ENCODE measurements around the gene SIRPD. TPM values are rescaled to one million over a fixed set of nuclear protein-coding genes. Genes with fewer than 3 reads are reported as not detected.

Gene SIRPD
- total RNA-seq, 1 experiment from 2014 or later, result not detected

DNA sequence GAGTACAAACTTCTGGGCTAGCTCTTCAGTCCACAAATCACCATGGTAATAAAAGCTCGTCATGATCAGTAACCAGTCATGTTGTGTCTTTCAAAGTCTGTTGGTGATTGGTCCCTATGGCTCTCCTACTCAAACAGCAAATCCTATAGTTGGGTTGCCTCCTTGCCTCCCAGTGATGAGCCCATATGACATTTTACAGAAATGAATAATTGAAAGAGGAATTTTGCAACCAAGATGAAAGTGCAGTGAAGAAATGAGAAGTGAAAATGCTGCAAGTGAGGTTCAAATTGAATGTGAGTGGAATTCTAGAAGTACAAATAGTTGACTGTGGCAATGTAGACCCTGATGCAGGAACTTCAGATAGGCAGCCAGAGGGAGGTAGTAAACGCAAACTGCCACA, 5.1 kb upstream of the SIRPD start:
- Mint-ChIP-seq H3K4me3 (ENCODE audit: unreplicated experiment) (no peak overlapping the region), H3K27ac (ENCODE audit: low read depth, unreplicated experiment) (no peak overlapping the region), H3K9me3 (ENCODE audit: unreplicated experiment) (peaks cover 7% of the 10 kb centered on the region), H3K27me3 (ENCODE audit: insufficient read depth, unreplicated experiment) (no peaks in the 10 kb centered on the region), H3K36me3 (ENCODE audit: insufficient read depth, unreplicated experiment) (no peaks in the 10 kb centered on the region), H3K4me1 (ENCODE audit: insufficient read depth, unreplicated experiment) (peaks cover 12% of the 10 kb centered on the region)
- POLR2A ChIA-PET, result no interaction called here
- intact Hi-C loops (cut with micrococcal nuclease), result no loop called here
- TF ChIP-seq, protein P1, sequence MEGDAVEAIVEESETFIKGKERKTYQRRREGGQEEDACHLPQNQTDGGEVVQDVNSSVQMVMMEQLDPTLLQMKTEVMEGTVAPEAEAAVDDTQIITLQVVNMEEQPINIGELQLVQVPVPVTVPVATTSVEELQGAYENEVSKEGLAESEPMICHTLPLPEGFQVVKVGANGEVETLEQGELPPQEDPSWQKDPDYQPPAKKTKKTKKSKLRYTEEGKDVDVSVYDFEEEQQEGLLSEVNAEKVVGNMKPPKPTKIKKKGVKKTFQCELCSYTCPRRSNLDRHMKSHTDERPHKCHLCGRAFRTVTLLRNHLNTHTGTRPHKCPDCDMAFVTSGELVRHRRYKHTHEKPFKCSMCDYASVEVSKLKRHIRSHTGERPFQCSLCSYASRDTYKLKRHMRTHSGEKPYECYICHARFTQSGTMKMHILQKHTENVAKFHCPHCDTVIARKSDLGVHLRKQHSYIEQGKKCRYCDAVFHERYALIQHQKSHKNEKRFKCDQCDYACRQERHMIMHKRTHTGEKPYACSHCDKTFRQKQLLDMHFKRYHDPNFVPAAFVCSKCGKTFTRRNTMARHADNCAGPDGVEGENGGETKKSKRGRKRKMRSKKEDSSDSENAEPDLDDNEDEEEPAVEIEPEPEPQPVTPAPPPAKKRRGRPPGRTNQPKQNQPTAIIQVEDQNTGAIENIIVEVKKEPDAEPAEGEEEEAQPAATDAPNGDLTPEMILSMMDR (IDR thresholded peaks at IDR 0.05; ENCODE audit: unreplicated experiment), result no peak
- CTCF ChIA-PET, result interaction anchor here (0.7 kb wide), 2 partner anchors 104 to 782 kb away, joined by 4 read pairs; no protein-coding TSS in a partner anchor
- DNase-seq (ENCODE audit: unreplicated experiment), result no peak
- no TSS peak for BruUV-seq (replicated peaks)

DNA sequence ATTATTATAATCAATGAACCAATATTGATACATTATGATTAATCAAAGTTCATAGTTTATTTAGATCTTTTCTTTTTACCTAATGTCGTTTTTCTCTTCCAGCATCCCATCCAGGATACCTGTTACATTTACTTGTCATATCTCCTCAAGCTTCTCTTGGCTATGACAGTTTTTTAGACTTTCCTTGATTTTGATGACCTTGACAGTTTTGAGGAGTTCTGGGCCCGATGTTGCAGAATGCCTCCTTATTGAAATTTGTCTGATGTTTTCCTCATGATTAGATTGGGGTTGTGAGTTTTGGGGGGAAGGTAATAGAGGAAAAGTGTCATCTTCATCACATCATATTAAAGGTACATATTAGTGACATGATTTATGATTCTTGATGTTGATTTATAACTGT, 3.8 kb upstream of the SIRPD start:
- Mint-ChIP-seq H3K36me3 (ENCODE audit: insufficient read depth, unreplicated experiment) (no peaks in the 10 kb centered on the region), H3K4me3 (ENCODE audit: unreplicated experiment) (no peak overlapping the region), H3K27me3 (ENCODE audit: insufficient read depth, unreplicated experiment) (no peaks in the 10 kb centered on the region), H3K9me3 (ENCODE audit: unreplicated experiment) (peaks cover 7% of the 10 kb centered on the region), H3K4me1 (ENCODE audit: insufficient read depth, unreplicated experiment) (no peaks in the 10 kb centered on the region), H3K27ac (ENCODE audit: low read depth, unreplicated experiment) (no peak overlapping the region)
- no TSS peak for BruUV-seq (replicated peaks)
- intact Hi-C loops (cut with micrococcal nuclease), result no loop called here
- no peak for DNase-seq (ENCODE audit: unreplicated experiment)
- TF ChIP-seq, protein P1 (IDR thresholded peaks at IDR 0.05; ENCODE audit: unreplicated experiment), result no peak
- ChIA-PET POLR2A (no interaction called here), CTCF (interaction anchor here (0.6 to 0.7 kb wide), 2 partner anchors 39 to 83 kb away, joined by 3 read pairs; no protein-coding TSS in a partner anchor)

DNA sequence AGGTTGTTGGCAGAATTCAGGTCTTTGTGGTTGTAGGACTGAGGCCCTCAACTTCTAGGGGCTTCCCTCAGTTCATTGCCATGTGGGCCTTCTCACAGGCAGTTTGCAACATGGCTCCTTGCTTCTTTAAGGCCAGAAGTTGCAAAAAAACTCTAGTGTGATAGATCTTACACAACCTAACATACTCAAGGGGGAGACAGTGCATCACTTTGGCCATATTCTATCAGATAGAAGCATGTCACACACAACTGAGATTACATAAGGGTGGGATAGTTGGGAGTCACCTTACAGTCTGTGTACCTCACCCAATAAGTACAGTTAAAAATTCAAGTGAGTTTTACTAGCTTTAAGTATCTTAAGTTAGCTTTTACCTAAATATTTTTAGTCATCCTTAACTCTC, 1.6 kb downstream of the SIRPD start:
- intact Hi-C loops (cut with micrococcal nuclease), result loop anchor here (1.0 kb wide), 1 partner anchor 178 kb away; no protein-coding TSS in a partner anchor
- Mint-ChIP-seq H3K4me1 (ENCODE audit: insufficient read depth, unreplicated experiment) (no peaks in the 10 kb centered on the region), H3K27ac (ENCODE audit: low read depth, unreplicated experiment) (no peak overlapping the region), H3K9me3 (ENCODE audit: unreplicated experiment) (no peaks in the 10 kb centered on the region), H3K27me3 (ENCODE audit: insufficient read depth, unreplicated experiment) (no peaks in the 10 kb centered on the region), H3K4me3 (ENCODE audit: unreplicated experiment) (no peak overlapping the region), H3K36me3 (ENCODE audit: insufficient read depth, unreplicated experiment) (no peaks in the 10 kb centered on the region)
- no TSS peak for BruUV-seq (replicated peaks)
- CTCF ChIA-PET, result interaction anchor here (0.6 to 1.1 kb wide), 4 partner anchors 176 to 817 kb away, joined by 3 read pairs; no protein-coding TSS in a partner anchor
- DNase-seq (ENCODE audit: unreplicated experiment), result no peak
- POLR2A ChIA-PET, result interaction anchor here (0.6 to 1.2 kb wide), 2 partner anchors 12 to 24 kb away, joined by 3 read pairs; no protein-coding TSS in a partner anchor
- TF ChIP-seq, protein P1 (IDR thresholded peaks at IDR 0.05; ENCODE audit: unreplicated experiment), result no peak

DNA sequence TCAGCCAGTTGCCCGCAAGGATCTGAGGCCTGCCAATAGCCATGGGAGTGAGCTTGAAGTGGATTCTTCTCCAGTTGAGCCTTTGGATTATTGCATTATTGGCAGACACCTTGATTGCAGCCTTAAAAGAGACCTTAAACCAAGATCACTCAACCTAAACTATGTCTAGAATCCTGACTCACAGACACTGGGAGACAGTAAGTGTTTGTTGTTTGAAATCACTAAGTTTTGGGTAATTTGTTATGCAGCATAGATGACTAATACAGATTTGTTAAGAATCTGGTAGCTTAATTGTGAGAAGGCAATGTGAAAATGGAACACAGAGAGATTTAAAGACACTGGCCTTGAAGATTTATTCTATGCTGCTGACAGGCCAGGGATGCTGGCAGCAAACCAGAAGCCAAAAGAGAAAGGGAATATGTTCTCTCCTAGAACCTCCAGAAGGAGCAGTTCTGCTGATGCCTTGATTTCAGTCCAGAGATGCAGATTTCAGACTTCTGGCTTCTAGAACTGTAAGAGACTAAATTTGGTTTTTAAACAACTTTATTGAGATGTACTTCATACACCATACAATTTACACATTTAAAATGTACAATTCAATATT, 17.6 kb downstream of the SIRPD start:
- Mint-ChIP-seq H3K27me3 (ENCODE audit: insufficient read depth, unreplicated experiment) (peaks cover 12% of the 10 kb centered on the region), H3K4me3 (ENCODE audit: unreplicated experiment) (no peak overlapping the region), H3K27ac (ENCODE audit: low read depth, unreplicated experiment) (no peak overlapping the region), H3K36me3 (ENCODE audit: insufficient read depth, unreplicated experiment) (no peaks in the 10 kb centered on the region), H3K4me1 (ENCODE audit: insufficient read depth, unreplicated experiment) (no peaks in the 10 kb centered on the region), H3K9me3 (ENCODE audit: unreplicated experiment) (peaks cover under 1% of the 10 kb centered on the region)
- CTCF ChIA-PET, result interaction anchor here (2.7 kb wide), 1 partner anchor 194 kb away, joined by 10 read pairs; no protein-coding TSS in a partner anchor
- TF ChIP-seq, protein P1 (IDR thresholded peaks at IDR 0.05; ENCODE audit: unreplicated experiment), result no peak
- intact Hi-C loops (cut with micrococcal nuclease), result no loop called here
- no peak for DNase-seq (ENCODE audit: unreplicated experiment)
- POLR2A ChIA-PET, result no interaction called here
- BruUV-seq (replicated peaks), result no TSS peak
